Neural crest cell (in vitro differentiated cells): ENCODE results near the gene LRRC72. TPM values are rescaled to one million over a fixed set of nuclear protein-coding genes. Genes with fewer than 3 reads are reported as not detected.

Source experiments
- DNase-seq: peaks from one replicate; pipeline ENCODE4 v3.0.0; 2021; ENCODE audit warnings: low read depth, mixed read lengths, low spot score
- H3K27ac Mint-ChIP-seq: one replicate; pipeline ENCODE4 v1.8.0; 2021; ENCODE audit warnings: mild to moderate bottlenecking, mixed read lengths; ENCODE audit not compliant: unreplicated experiment
- H3K27me3 Mint-ChIP-seq: 2 replicates; pipeline ENCODE4 v1.8.0; 2021; ENCODE audit warnings: low read depth, mild to moderate bottlenecking, mixed read lengths
- H3K36me3 Mint-ChIP-seq: 2 replicates; pipeline ENCODE4 v1.8.0; 2021; ENCODE audit warnings: low read depth, mild to moderate bottlenecking, mixed read lengths
- H3K4me1 Mint-ChIP-seq: 2 replicates; pipeline ENCODE4 v1.8.0; 2021; ENCODE audit warnings: mixed read lengths
- H3K4me3 Mint-ChIP-seq: one replicate; pipeline ENCODE4 v1.8.0; 2021; ENCODE audit warnings: mild to moderate bottlenecking, mixed read lengths
- H3K9me3 Mint-ChIP-seq: 2 replicates; pipeline ENCODE4 v1.8.0; 2021; ENCODE audit warnings: mixed read lengths
- CTCF ChIP-seq: fragments of 200-600 bp; sonication (generic); conservative IDR thresholded peaks from 2 replicates; pipeline ENCODE4 v1.5.0; 2021; ENCODE audit warnings: antibody characterized with exemption, mild to moderate bottlenecking
- total RNA-seq: library from RNA; stranded (reverse); gene quantifications from 2 replicates; pipeline ENCODE4 v1.2.1, GENCODE V29; 2021

The LRRC72 gene
- total RNA-seq, 1 donor from 2014 or later = not detected

- no peak overlapping the region for H3K27ac Mint-ChIP-seq
- no peaks in the 10 kb centered on the region for H3K36me3 Mint-ChIP-seq
- H3K4me3 Mint-ChIP-seq = no peak overlapping the region
- no peak for TF ChIP-seq CTCF
- DNase-seq = no peak
- no peaks in the 10 kb centered on the region for H3K4me1 Mint-ChIP-seq
- H3K27me3 Mint-ChIP-seq = no peaks in the 10 kb centered on the region
- no peaks in the 10 kb centered on the region for H3K9me3 Mint-ChIP-seq
Observed at GRCh38 chr7:16581286-16581685, 54.7 kb downstream of the LRRC72 start.

- Mint-ChIP-seq H3K27ac (peak overlapping the region; percentile 89), H3K36me3 (no peaks in the 10 kb centered on the region), H3K27me3 (no peaks in the 10 kb centered on the region), H3K9me3 (no peaks in the 10 kb centered on the region), H3K4me3 (no peak overlapping the region), H3K4me1 (no peaks in the 10 kb centered on the region)
- TF ChIP-seq CTCF = no peak
- DNase-seq = no peak
Observed at GRCh38 chr7:16583834-16584233, 57.2 kb downstream of the LRRC72 start.

GRCh38 chr7:16585540-16585939, 58.9 kb downstream of the LRRC72 start:
- Mint-ChIP-seq H3K27ac (no peak overlapping the region), H3K4me3 (no peak overlapping the region), H3K36me3 (no peaks in the 10 kb centered on the region), H3K27me3 (no peaks in the 10 kb centered on the region), H3K4me1 (no peaks in the 10 kb centered on the region), H3K9me3 (no peaks in the 10 kb centered on the region)
- no peak for DNase-seq
- TF ChIP-seq CTCF = no peak

GRCh38 chr7:16586081-16586874, 59.7 kb downstream of the LRRC72 start:
- no peak overlapping the region for H3K4me3 Mint-ChIP-seq
- no peak for DNase-seq
- H3K36me3 Mint-ChIP-seq = no peaks in the 10 kb centered on the region
- TF ChIP-seq CTCF = no peak
- H3K9me3 Mint-ChIP-seq = no peaks in the 10 kb centered on the region
- no peaks in the 10 kb centered on the region for H3K27me3 Mint-ChIP-seq
- no peaks in the 10 kb centered on the region for H3K4me1 Mint-ChIP-seq
- no peak overlapping the region for H3K27ac Mint-ChIP-seq

GRCh38 chr7:16587129-16587528, 60.5 kb downstream of the LRRC72 start:
- peaks cover 2% of the 10 kb centered on the region for H3K36me3 Mint-ChIP-seq
- H3K9me3 Mint-ChIP-seq = no peaks in the 10 kb centered on the region
- H3K27me3 Mint-ChIP-seq = no peaks in the 10 kb centered on the region
- H3K4me1 Mint-ChIP-seq = no peaks in the 10 kb centered on the region
- no peak overlapping the region for H3K27ac Mint-ChIP-seq
- no peak for TF ChIP-seq CTCF
- H3K4me3 Mint-ChIP-seq = no peak overlapping the region
- DNase-seq = no peak
